Stimulated activated CD8-positive, alpha-beta memory T cell treated with anti-CD3 and anti-CD28 coated beads, Interleukin-12 subunit alpha, Interleukin-12 subunit beta, amount 100 ng/mL, for 1 hour (primary cell): ENCODE data around the gene C20orf204.

Experiments
- DNase-seq: peaks from one replicate; pipeline ENCODE4 v3.0.0-alpha.2; 2020; ENCODE audit warnings: low read depth

C20orf204 gene

DNA sequence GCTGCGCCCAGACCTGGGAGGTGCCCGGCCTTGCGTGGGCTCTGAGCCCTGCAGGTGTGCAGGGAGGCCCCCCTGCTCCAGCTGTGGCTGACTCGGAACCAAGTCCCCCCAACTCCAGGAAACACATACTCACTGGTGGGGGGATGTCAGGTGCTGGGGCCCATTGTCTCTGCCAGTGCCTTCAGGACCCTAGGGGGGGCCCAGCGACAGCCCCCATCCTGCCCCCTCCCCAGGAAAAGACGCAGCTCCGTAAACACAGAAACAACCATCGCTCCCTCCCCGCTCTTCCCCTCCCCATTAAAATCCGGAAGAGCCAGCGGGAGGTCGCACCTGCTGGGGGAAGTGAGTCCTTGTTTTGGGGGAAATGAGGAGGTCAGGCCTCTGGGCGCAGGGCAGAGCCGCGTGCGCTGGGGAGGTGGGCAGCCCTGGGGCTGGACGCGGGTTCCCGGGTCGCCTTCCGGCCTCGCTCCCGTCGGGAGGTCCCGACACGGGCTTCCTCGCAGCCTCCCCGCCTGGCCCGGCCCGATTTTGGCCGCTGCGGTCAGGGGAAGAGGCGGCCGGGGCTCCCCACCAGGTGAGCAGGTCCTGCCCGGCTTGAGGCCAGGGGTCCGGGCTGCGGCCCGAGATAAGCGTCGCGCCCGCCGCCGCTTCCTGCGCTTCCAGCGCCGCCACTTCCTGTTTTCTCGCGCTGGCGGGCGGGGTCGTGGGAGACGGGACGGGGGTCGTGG, 6.2 kb downstream of the C20orf204 start:
- no peak for DNase-seq

DNA sequence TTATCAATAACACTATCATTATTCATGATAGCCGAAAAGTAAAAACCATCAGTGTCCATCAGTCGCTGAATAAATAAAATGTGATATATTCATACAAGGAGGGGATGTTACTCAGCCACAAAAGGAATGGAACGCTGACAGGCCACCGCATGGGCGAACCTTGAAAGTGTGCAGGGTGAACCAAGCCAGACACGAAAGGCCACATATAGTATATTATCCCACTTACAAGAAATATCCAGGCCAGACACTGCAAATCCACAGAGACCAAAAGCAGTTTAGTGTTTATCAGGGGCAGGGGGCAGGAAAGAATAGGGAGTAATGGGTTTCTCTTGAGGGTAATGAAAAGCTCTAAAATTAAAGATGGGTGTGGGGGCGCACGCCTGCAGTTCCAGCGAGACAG, 7.8 kb downstream of the C20orf204 start:
- DNase-seq, result no peak

DNA sequence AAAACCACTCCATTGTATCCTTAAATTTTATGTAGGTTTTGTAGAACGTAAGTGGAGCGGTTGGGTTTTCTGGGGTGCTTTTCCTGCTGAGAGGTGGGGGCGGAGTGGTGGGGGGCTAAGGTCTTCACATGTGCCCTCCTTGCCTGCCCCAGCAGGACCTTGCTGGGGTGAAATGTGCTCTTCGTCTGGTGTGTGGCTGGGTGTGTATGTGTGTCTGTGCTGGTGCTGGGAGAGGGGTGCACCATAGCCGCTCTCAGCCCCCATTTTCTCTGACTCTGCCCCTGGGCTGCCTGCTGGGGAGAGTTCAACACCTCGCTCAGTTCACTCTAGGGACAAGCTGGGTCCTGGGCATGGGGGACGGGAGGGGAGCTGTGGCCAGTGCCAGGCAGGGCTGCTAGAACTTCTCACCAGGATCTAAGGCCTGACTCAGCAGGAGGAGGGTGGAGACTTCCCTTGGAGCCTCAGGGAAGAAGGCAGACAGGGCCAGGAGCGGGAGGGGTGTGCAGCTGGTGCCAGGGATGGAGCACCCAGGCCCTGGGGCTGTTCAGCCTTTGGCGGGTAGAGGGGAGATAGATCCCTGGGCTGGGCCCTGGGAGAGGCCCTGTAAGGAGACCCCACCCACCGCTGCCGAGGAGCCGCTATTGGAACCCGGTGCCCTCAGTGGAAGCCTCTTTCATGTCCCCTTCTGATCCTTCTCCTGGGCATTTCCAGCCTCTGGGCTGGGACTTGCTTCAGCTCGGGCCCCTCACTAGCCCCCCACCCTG, 8.7 kb downstream of the C20orf204 start:
- DNase-seq, result no peak

DNA sequence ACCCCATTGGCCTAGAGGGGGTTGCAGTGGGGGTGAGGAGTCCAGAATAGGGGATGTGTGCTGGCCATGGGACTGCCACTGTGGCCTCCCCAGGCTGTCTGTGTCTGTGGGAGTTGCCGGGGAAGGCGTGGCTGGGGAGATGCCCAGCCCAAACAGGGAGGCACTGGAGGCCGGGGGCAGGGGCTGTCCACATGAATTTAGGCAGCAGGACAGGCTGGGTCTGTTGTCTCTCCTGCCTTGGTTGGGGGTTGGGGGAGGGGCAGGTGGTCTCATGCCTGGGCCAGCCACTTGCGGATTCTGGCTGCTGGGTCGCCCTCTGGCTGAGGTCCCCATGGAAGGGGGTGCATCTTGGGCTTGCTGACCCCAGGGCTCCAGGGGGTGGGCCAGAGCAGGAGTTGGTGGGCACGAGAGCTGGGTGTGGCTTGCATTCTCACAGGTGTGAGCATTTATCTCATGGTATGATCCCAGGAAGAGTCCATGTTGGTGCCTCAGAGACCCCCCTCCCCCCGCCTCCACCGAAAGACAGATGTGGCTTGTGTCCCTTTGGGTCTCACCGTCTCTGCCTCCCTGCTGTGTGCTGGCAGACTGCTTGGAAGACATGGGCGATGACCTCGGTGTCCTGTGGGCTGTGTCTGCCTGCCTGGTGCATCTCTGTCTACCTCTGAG, 9.5 kb downstream of the C20orf204 start:
- DNase-seq, result no peak

DNA sequence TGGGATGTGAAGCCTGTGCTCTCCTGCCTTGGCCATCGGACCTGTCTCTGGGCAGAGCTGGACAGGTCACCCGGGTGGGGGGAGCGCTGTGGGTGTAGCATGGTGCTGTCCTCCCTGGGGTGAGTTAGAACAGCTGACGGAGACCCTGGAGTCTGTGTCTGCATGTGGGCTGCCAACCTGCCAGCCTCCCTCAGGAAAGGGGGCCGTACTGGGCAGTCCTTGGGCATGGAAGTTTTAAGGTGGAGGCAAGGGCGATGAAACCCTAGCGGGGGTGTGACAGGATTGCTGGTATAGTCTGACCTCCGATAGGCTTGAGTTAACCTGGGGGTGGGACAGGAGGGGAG, 11.0 kb downstream of the C20orf204 start:
- DNase-seq, result no peak

DNA sequence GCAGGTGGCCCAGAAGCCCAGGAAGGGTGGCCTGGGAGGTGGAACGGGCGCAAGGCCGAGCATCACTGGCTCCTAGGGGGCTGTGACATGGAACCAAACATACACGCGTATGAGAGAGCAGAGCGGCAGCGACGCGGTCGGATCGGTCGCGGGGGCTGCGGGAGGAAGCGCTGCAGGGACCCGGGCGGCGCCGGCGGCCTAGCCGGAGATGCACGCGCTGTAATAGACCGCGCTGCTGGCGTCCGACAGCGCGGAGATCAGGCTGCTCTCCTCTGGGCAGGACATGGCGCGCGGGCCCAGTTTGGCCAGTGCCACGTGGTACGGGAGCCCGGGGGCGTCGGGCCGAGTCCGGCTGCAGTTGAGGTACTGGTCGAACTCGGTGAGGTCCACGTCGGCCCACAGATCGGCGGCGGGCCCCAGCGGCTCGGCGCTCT, 12.0 kb downstream of the C20orf204 start:
- DNase-seq, result no peak

DNA sequence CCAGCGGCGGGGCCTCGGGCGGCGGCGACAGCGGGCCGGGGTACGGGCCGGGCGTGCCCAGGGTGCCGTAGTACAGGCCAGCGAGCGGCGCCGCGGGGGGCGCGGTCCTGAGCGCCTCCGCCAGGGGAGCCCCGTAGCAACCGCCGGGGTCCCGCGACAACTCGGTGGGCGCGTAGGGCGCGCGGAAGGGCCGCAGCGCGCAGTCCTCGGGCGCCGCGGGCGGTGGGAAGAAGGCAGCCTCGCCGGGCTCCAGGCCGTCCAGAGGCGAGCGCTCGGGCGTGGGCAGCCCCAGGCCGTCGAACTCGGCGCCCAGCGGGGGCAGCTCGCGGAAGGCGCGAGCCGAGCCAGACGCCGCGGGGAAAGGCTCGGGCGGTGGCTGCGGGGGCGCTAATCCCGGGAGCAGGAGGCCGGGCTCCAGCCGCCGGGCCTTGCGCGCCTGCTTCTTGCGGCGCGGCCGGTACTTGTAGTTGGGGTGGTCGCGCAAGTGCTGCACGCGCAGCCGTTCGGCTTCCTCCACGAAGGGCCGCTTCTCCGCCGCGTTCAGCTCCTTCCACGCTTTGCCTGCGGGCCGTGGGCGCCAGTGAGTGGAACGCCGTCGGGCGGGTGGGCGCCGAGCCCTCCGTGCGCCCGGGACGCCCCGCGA, 12.5 kb downstream of the C20orf204 start:
- DNase-seq, result no peak

DNA sequence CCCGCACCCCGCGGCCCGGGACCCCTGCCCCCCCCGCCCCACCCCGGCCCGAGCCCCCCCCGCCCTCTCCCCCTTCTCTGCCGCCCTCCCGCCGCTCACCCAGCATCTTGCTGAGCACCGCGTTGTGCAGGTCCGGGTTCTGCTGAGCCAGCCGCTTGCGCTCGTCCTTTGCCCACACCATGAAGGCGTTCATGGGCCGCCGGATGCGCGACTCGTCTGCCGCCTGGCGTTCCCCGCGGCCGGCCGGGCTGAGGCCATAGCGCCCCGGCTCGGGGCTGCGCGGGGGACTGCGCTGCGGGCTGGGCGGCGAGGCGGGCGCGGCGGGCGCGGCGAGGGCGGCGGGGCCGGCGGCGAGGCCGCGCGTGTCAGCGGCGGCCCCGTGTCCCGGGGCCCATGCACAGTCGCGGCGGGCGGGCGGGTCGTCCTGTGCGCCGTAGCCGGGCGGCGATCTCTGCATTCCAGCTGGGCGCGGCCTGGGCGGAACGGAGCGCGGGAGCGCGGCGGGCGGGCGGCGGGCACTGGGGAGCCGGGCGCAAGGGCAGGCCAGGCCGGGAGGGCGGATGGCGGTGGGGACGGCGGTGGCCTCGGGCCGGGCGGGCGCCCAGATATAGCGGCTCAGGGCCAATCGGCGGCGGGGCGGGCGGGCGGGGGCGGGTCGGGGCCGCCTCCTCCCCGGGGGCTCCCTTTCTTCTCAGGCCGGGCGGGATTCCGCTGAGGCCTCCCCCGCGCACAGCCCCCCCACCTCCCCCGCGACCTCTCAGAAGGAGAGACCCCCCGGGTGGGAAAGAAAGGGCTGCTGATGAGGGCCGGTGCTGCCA, 13.3 kb downstream of the C20orf204 start, which contains the start of gene SOX18:
Gene SOX18, minus strand, starts transcription at position 580 of the 818 bp plus-strand sequence. Its CDS starts 123 bp downstream, at position 457.
- DNase-seq, result no peak

DNA sequence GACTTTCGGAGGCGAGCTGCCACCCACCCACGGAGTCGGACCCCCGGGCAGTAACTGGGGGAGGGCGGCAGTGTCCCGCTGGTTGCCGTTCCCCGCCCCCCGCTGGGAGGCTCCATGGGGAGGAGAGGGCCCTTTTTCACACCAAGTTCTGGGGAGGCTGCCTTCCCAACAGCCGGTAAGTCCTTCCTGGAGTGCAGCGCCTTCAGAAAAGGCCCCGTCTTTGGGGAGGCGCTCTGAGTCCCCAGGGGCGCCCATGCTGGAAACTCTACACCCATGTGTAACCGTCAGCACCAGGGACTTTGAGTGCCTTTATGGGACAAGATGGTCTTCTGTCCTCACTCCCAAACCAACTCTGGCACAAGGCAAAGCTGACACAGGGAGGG, 13.9 kb downstream of the C20orf204 start:
- no peak for DNase-seq

DNA sequence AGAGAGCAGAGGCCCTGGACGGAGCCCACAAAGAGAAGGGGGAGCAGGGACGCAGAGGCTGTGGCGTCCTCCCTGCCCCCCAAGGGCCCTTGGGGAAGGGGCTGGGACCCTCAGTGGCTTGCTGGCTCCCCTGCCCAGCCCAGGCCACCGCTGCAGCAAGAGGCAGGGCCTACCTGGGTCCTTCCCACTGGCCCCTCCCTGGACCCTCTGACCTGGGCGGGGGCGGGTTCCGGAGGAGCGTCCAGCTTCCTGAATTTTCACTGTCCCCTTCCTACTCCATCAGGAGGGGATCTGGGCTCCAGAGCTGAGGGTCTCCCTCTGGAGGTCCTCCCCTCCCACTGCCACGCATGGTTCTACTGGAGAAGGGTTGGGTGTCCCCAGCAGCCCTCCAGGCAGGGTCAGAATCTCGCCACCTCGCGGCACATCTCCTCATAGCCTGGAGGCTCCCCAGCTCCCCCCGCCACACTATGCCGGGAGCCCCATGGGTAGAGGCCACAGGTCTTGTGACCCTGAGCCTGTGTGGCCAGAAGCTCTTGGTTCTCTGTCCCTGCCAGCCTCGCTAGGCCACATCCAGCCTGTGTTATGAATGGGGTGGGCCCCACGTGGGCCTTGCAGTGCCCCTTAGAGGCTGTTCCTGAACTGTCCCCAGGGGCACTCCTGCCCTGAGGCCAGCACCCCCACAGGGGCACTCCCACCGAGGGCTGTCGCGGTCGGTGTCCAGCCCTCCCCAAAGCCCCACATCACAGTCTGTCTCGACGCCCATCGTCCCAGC, 14.5 kb downstream of the C20orf204 start:
- DNase-seq, result no peak

DNA sequence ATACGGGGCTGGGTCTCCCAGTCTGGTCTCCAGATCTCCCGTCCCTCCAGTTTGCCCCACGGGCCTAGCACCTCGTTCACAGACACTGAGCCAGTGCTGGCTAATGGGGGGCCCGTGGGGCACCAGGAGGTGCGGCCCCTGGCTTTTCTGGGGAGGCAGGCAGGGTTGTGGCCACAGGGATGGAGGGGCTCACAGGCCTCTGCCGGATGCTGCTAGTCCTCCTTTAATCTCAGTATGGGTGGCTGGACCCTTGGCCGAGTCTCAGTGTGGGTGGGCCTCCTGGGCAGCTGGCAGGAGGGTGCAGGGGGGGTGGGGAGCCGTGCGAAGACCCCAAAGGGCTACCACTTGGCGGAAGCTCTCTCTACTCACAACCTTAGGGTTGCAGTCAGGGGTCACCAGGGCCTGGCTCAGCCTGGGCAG, 15.1 kb downstream of the C20orf204 start:
- DNase-seq, result no peak

DNA sequence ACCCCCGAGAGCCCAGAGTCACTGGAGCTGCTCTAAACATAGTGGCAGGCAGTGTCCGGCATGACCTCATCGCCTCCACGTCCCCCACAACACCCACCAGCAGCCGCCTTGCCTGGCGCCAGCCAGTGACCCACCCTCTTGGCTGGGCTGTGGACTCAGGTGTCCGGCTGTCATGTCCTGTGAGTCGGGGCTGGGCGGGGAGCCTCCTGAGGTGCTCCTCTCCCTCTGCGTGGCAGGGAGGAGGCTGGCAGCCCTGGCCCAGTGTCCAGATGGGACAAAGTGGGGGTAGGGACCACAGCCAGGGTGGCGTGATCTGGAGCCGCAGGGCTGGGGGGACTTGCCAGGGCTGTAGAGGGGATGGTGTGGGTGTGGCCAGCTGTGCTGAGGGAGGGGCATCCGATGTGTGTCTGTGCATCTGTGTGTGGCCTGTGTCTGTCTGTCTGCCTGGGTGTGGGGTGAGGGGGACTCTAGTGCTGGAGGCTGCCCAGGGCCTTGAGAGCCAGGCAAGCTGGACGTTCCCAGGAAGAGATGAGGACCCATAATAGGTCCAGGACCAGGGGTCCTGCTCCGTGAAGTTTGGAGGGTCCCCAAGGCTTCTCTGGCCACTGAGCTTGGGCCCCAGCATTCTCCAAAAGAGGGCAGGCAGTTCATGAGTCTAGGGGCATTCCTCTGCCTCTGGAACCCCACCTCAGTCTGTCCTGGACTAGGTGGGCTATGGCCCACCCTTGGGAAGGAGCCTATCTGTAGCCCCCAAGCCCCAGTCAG, 15.8 kb downstream of the C20orf204 start:
- DNase-seq, result no peak

DNA sequence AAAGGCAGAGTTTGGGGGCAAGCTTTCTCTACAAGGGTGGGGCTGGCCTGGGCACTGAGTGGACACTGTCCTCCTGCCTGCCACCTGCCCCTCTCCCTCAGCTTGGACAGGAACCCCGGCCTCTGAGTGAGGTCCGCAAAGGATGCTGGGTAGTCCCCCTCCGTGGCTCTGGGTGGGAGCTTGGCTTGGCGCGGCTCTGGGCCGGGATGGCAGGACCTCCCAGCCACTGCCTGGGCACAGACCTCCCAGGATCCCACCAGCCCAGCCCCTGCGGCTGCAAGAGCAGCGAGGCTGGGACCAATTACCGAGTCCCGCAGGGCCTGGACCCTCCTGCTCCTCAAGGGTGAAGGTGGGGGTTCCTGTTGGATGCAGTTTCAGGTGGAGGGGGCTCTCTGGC, 16.3 kb downstream of the C20orf204 start:
- DNase-seq, result no peak

DNA sequence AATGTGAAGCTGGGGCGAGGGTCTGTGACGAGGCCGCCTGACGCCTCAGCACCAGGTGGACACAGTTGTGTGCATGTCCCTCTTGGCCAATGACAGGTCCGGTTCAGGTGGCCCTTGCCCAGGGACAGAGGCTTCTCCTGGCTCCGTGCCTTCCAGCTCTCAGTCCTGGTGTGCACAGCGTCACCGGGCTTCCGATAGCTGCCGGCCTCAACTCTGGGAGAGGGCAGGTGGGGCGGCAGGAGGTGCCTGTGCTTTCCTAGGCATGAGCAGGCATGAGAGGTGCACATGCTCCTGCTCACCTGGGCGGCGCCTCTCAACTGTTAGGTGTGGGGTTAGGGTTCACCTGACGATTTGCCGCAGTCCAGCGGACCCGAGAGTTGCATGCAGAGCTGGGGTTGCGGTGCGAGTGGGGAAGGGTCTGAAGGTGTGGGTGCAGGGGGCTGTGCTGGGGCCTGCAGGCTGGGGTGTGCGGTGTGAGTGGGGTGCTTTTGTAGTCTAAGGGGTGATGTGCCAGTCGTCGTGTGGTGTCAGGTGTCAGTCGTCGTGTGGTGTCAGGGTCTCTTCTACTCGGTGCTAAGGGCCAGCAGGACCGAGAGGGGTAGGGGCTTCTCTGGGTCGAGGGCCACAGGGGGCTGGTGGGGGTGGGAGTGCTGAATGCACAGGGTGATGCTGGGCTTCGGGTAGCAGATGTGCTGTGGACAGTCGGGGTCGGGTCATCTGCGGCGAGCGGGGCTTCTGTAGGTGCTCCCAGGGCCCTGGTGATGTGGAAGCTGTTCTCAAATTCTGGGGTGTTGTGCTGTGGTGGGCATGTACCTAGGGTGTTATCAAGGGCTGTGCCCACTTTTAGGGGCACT, 17.2 kb downstream of the C20orf204 start:
- no peak for DNase-seq

DNA sequence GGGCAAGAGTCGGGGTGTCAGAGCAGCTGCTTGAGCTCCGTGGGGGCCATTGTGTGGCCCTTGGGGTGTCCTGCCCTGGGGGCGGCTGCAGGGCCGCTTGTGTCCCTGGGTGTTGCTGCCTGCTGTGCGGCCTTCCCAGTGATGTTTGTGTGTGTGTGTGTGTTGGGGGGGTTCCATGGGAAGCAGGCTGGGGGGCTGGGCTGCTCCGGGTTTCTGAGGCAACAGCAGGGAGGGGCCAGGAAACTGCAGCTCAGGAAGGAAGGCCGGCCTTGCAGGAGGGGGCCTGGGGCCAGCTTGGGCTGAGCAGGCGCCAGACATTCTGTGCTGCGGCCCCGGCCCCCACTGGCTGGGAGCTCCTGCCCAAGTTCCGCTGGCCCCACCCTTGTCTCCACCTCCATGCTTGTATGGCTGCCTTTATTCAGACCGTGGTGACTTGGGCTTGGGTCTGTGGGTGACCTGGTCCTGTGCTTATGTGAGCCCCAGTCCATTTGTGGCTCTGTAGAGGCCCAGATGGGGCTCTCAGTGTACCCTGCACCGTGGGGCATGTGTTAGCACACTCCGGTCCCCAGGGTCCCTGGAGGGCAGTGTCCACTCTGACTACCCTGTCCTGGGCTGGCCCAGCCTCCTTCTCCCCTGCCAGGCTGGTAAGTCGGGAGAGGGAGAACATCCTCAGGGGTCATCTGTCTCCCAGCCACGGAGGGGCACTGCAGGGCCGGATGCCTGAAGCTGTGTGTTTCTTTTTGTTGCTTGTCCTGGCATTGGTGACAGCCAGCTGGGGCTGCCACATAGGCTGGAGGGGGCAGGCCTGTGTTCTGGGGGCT, 18.1 kb downstream of the C20orf204 start:
- DNase-seq, result no peak

DNA sequence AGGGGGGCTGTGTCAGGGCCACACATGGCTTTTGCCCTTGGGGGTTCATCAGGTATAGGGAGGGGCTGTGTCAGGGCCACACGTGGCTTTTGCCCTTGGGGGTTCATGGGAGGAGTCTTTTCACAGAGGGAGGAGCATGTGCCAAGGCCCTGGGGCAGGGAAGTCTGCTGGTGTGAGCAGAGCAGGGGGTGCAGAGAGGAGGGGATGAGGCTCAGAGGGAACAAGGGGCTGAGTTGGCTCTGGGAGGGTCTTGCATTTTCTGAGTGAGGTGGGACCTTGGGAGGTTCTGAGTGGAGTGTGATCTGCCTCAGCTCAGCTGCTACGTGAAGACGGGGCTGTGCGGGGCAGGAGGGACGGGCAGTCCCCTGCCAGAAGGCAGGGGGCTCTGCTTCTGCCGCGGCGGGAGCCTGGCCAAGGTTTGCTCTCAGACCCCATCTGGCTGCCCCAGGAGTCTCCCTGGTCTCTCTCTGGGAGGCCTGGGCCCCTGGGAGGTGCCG, 19.5 kb downstream of the C20orf204 start:
- no peak for DNase-seq

DNA sequence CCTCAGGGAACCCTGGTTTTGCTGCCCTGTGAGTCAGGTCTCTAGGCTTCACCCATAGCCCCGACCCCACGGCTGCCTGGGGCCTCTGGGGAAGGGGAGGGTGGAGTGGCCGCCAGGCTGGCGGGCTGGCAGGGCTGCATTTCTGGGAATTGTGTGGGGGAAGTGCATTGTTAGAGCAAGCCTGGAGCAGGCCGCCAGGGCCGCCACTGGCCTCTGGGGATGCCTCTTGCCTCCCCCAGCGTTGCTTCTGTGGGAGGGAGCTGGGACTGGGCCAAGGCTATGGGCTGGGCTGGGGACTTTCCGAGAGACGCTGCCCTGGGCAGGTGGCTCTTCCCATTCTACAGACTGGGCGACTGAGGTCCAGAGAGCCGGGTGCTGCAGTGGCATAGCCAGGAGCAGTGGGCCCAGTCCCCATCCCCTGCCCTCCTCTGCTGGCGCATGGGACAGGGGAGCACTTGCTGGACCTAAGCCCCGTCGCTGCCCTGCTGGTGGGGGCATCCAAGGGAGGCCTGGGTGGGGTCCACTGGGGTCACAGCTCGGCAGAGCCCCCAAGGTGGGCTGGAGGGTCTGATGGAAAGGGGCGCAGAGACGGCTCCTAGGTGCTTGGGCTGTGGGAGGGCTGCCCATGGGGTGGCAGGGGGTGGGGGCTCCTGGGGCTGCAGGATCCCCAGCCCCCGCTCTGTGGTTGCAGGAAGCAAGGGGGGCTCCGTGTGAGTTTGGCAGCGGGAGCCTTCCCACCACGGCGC, 20.1 kb downstream of the C20orf204 start:
- no peak for DNase-seq

DNA sequence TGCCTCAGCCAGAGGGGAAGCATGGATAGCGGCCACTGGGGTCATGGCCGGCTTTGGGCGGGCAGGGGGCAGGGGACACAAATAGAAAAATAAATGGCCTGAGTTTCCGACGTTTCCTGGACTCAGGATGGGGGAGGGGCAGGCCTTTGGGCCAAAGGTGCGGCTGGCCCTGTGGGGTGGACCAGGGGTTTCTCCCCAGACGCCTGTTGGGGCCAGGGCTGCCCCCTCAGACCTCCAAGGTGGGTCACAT, 20.6 kb downstream of the C20orf204 start:
- DNase-seq, result no peak
